HUDEP-2 (cell line): ENCODE data around the gene CTIF.

Experiments used
- DNase-seq, 76 experiments: peaks; one replicate each; lab custom pipeline; 2025; ENCODE audit not compliant: unreplicated experiment in 76 of 76; lab: John Stamatoyannopoulos, UW

CTIF gene

DNA sequence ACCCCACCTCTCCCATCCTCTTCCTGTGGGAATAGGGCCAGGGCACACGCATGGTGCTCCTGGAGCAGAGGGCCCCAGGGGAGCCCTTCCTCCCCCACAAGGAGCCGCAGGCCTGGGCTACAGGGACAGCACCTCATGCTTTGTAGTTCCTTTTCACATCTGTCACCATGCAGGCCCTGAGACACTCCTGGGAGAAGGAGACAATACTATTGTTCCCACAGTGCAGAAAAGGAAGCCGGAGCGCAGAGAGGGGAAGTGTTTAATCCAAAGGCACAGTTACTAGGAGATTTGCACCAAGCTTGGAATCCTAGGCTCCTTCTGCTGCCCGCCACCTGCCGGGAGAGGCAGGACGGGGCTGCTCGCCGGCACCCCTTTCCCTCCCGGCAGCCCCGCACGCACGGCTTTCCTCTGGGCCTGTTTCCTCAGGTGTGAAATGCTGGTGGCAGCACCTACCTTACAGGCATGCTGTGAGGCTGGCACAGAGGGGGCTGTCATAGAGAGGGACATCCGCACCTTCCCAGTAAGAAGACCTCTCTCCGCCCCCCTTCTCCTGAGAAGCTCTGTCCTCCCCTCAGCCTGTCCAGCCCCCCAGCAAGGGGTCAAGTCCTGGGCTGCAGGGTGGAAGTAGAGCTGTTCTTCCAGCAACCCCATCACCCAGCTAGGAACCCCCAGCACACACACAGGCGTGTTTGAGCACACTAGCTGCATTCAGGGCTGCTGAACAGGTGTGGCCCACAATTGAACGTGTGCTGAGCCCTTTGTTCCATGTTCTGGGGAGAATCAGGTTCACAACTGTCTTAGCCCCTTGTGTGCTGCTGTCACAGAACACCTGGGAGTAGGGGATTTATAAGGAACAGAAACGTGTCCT, 349.3 kb downstream of the CTIF start:
- no peak for DNase-seq

GRCh38 chr18:48888773-48889080, 349.9 kb downstream of the CTIF start:
- no peak for DNase-seq

- peak in 1 of 76 experiments; percentile 5 for DNase-seq
Observed at GRCh38 chr18:48889115-48889941, 350.5 kb downstream of the CTIF start.

DNA sequence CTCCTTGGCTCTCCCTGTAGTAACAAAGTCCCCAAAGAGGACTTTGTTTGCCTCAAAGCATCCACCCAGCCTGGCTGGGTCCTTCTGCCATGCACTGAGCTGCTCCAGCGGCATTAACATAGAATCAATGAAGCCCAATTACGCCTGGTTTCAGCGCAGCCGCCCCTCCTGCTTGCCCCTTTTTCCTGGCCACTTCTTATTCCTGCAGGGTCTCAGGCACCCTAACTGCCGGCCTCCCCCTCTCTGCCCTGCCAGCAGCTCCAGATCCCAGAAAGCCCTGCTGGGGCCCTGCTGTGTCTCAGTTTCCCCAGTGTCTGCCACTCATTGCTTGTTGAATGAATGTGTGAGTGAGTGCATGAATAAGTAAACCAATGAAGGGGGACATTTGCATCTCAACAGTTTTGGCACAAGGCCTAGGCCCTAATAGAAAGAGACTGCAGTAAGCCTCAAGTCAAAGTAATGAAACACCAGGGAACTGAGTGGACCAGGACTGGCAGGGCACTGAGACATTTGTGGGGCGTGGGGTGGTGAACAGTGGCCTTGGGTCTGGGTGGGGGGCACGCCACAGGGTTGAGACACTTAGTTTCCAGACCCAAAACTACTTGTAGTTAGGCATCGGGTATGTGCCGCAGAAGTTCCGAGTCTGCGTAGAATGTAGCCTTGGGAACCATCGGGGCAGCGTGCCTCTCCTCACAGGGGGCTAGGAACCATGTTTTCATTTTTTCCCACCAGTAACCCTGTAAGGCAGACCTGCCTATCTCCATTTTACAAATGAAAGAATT, 351.3 kb downstream of the CTIF start:
- DNase-seq = no peak

- no peak for DNase-seq
Observed at GRCh38 chr18:48891721-48892120, 352.9 kb downstream of the CTIF start.

- no peak for DNase-seq
Observed at GRCh38 chr18:48892146-48892855, 353.5 kb downstream of the CTIF start.

DNA sequence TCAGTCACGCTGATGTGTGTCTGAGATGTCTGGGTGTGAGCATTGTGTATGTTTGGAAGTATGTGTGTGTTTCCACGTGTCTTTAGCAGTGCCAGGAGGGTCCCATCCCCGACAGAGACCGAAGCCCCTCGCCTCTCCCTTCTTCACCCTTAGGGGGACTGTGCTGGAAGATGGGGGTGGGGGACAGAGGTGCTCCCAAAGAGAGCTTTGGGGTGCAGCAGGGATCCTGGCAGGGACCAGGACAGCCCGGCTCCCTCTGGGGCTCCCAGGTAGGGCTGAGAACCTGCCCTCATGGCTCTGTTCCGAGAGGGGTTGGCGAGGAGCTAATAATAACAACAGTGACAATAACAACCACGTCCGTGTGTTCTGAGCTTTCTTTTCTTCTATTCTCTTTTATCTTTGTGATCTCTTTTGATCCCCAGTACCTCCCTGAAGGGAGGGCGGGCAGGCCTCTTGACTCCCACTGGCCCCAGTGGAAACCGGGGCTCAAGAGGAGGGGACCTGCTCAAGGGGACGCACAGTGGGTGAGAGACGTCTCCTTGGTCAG, 354.3 kb downstream of the CTIF start:
- DNase-seq = no peak

DNA sequence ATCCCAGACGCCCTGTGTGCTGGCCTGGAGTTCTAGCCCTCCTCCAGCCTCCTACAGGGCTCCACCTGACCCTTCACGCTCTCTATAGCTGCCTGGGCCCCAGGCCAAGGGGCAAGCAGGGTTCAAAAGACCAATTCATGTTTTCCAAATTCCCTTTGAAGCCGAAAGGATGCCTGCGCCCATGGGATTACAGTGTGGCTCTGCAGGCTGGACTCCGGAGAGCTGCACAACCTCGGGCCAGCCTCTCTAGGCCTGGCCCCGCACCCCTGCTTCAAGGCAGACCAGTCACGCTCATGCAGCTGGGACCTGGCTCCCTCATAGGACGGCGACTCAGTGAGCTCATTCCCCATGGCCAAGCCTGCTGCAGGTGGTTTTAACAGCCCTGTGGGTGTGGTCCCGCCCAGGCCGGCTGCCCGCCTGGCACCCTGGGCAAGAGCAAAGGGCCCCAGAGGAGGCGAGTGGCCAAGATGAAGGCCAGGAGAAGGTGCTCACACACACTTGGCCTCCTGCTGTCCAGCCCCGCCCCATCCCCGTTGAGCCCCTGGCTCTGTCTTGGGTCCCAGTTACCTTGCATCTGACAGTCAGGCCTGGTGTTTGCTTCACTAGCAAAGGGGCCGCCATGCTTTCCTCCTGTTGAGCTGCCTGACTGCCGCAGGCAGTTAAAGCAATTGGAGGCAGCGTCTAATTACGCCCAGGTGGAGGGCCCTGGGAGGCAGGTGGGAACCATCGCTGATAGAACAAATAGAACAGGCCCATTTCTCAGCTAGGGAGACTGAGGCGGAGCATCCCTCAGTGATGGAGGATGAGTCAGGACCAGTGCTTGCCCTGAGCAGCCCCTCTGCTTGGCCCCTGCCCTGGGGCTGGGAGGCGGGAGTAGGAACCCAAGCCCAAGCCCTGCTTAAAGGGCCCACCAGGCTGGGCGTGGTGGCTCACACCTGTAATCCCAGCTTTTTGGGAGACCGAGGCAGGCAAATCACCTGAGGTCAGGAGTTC, 355.1 kb downstream of the CTIF start:
- no peak for DNase-seq

- no peak for DNase-seq
Observed at GRCh38 chr18:48894799-48895346, 356.0 kb downstream of the CTIF start.

DNA sequence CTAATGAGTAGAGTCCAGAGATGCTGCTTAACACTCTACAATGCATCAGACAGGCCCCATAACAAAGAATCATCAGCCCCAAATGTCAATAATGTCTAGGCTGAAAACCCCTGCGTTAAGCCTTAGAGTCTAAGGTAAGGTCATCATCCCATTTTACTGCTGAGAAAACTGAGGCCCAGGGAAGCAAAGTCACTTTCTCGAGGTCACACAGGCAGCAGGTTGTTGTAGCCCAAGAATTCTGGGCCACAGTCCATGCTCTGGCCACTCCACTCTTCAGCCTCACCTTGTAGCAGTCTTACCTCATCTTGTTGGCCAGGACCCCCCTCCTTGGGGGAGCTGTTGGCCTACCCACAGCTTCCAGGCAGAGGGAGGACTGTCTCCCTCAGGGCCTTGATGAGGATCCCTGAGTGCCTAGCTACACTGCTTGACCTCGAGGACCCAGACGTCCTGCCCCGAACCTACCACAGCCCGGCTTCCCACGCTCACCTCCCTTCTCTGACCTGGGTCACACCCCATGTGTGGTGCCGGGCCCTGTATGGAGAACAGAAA, 357.6 kb downstream of the CTIF start:
- DNase-seq = no peak

DNA sequence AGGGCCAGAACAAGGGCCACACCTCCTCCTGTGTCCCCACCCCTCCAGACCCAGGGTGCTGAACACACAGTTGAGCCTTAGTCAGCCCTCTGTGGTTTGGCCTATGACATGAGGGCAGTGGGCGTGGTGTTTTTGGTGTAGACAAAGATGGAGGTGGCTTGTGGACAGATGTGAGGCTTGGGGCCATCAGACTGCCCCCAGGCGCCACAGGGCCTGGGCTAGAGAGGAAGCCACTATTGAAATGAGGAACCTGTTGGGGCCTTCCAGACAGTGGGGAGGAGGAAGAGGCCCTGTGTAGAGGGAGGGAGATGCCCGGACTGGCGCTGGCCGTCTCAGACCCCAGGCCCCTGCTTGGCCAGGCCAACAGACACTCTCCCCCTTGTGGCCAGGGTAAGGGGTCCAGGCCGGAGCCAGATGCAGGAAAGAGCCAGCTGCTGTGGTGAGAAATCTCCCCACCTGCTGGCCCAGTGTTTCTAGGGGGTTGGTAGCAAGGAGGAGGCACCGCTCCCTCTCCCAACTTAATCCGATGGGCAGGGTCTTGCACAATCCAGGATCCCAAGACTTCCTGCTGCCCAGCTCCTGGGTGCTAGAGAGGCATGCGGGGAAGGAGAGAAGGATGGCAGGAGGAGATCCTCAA, 358.2 kb downstream of the CTIF start:
- peak in 54 of 76 experiments; percentile 2 to 81 (median 48) for DNase-seq

GRCh38 chr18:48897531-48897930, 358.7 kb downstream of the CTIF start:
- DNase-seq = no peak

GRCh38 chr18:48898521-48898920, 359.7 kb downstream of the CTIF start:
- no peak for DNase-seq

DNA sequence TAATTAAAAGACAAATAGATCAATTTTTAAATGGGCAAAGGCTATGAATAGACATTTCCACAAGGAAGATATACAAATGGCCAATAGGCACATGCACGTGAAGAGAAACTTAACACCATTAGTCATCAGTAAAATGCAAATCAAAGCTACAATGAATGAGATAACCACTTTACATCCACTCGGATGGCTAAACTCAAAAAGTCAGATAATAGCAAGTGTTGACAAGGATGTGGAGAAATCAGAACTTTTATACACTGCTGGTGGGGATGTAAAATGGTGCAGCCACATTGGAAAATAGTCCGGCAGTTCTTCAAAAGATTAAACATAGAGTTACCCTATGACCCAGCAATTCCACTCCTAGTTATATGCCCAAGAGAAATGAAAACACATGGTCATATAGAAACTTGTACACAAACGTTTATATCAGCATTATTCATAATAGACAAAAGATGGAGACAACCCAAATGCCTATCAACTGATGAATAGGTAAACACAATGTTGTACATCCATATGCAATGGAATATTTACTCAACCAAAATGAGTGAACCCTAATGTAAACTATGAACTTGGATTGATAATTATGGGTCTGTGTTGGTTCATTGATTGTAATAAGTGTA, 360.8 kb downstream of the CTIF start:
- DNase-seq = no peak

DNA sequence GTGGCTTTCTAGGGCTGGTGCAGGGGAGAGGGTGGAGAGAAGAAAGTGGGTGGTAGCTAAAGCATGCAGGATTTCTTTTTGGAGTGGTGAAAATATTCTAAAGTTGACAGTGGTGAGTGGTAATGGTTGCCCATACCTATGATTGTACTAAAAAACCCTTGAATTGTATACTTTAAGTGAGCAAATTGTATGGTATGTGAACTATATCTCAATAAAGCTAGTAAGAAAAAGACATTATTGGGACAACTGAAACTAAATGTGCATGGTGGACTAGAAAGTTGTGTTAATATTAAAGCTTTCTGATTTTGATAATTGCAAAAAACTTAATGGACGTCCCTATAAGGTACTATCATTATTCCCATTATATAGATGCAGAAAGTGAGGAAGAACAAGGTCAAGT, 361.6 kb downstream of the CTIF start:
- no peak for DNase-seq

GRCh38 chr18:48901145-48902022, 362.6 kb downstream of the CTIF start:
- no peak for DNase-seq
